B cell (primary cell): ENCODE results near the gene LRP5.

Experiments
- EZH2 ChIP-seq: IDR thresholded peaks from 2 replicates; pipeline ENCODE4 v1.6.1; 2012; ENCODE audit warnings: borderline replicate concordance, low read depth, mild to moderate bottlenecking, moderate library complexity, low read length; ENCODE audit not compliant: insufficient read depth, poor library complexity, severe bottlenecking
- TF ChIP-seq, protein P1 (sequence below): fragments of 200-600 bp; IDR thresholded peaks from one replicate; pipeline ENCODE4 v1.8.0; 2022; ENCODE audit warnings: antibody characterized with exemption, mild to moderate bottlenecking

DNA sequence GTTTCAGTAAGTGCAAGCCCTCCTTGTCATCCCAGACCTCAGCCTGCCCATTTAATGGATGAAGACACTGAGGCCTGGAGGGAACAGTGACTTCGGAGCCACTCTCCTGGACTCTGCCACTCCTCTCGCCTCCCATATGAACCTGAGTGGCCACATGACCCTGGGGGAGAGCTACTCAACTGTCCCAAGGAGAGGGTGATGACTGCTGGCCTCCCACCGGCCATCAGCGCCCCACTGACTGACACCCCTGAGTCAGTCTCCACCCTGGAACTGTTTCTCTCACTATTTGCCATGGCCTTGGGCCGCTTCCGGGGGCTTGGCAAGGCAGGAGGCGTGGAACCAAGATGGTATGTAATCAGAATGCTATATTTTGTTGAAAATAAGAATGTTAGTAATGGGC, 17.1 kb downstream of the LRP5 start:
- TF ChIP-seq, protein P1, sequence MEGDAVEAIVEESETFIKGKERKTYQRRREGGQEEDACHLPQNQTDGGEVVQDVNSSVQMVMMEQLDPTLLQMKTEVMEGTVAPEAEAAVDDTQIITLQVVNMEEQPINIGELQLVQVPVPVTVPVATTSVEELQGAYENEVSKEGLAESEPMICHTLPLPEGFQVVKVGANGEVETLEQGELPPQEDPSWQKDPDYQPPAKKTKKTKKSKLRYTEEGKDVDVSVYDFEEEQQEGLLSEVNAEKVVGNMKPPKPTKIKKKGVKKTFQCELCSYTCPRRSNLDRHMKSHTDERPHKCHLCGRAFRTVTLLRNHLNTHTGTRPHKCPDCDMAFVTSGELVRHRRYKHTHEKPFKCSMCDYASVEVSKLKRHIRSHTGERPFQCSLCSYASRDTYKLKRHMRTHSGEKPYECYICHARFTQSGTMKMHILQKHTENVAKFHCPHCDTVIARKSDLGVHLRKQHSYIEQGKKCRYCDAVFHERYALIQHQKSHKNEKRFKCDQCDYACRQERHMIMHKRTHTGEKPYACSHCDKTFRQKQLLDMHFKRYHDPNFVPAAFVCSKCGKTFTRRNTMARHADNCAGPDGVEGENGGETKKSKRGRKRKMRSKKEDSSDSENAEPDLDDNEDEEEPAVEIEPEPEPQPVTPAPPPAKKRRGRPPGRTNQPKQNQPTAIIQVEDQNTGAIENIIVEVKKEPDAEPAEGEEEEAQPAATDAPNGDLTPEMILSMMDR: no peak
- TF ChIP-seq EZH2: no peak
